HepG2 (cell line): ENCODE results near the gene HSP90AB1. TPM values are rescaled to one million over a fixed set of nuclear protein-coding genes. Genes with fewer than 3 reads are reported as not detected.

ENCODE experiments used
- ATAC-seq: fragments of 200-7000 bp; cut with Tn5 transposase; 3 replicates; pipeline ENCODE4 v1.9.1; 2020; ENCODE audit warnings: mild to moderate bottlenecking, moderate library complexity
- BruUV-seq: library from RNA; stranded (reverse); fragments of 400-500 nt; replicated peaks from 2 replicates; lab custom pipeline; 2021; lab: Mats Ljungman, UMichigan
- CTCF ChIA-PET: fragments of 300-600 bp; formaldehyde crosslinking; extraction: SDS; loops from one replicate; lab custom pipeline; 2021; ENCODE audit warnings: low total read pairs, inconsistent platforms, low intra/inter-chr PET ratio; lab: Yijun Ruan, JAX
- POLR2A ChIA-PET: fragments of 350-600 bp; sonication (Branson Sonifier 250); formaldehyde crosslinking; loops from one replicate; lab custom pipeline; 2020; ENCODE audit warnings: antibody characterized with exemption, inconsistent platforms; lab: Yijun Ruan, JAX
- DNase-seq: peaks from one replicate; pipeline ENCODE4 v3.0.0-alpha.2; 2015; ENCODE audit warnings: low spot score
- FAIRE-seq: peaks from 3 replicates; lab custom pipeline; 2011; peaks lifted over from hg19 to GRCh38; lab: Jason Lieb, UNC
- H2AFZ ChIP-seq: one replicate; pipeline ENCODE4 v1.6.1; 2011; ENCODE audit warnings: low read length, inconsistent platforms
- H3K27ac ChIP-seq: fragments of 300-600 bp; 3 replicates; pipeline ENCODE4 v1.8.0; 2011; ENCODE audit warnings: mixed run types, mild to moderate bottlenecking, mixed read lengths, low read length, inconsistent platforms; ENCODE audit not compliant: insufficient read depth; ENCODE audit errors: extremely low read length
- H3K27me3 ChIP-seq, 2 experiments: fragments of 200-600 bp in 1 of 2; 2 replicates in 1 of 2; 3 replicates in 1 of 2; pipeline versions ENCODE4 v1.6.0 to v1.8.0; 2011; ENCODE audit warnings: low read length in 2 of 2, mild to moderate bottlenecking in 2 of 2, moderate library complexity in 2 of 2, inconsistent platforms in 1 of 2; ENCODE audit not compliant: insufficient read depth in 2 of 2, control insufficient read depth in 1 of 2
- H3K36me3 ChIP-seq, 2 experiments: fragments of 200-600 bp in 1 of 2; replicated peaks in 1 of 2; 2 replicates in 1 of 2; 3 replicates in 1 of 2; pipeline versions ENCODE4 v1.5.1 to v1.8.0; 2011; ENCODE audit warnings: low read length in 2 of 2, inconsistent platforms in 1 of 2; ENCODE audit not compliant: insufficient read depth in 2 of 2, control insufficient read depth in 1 of 2
- H3K4me1 ChIP-seq: 2 replicates; pipeline ENCODE4 v1.5.1; 2012; ENCODE audit warnings: low read length, inconsistent platforms; ENCODE audit not compliant: insufficient read depth
- H3K4me2 ChIP-seq: 2 replicates; pipeline ENCODE4 v1.6.0; 2011; ENCODE audit warnings: low read depth, low read length, inconsistent platforms
- H3K4me3 ChIP-seq, 3 experiments: fragments of 200-600 bp in 1 of 3; sonication (generic), shearing (Covaris generic) in 1 of 3; replicated peaks in 1 of 3; 2 replicates each; pipeline ENCODE4 v1.5.1; 2011 to 2016; ENCODE audit warnings: low read length in 3 of 3, inconsistent platforms in 2 of 3, low read depth in 2 of 3, mild to moderate bottlenecking in 2 of 3, control low read depth in 1 of 3, mixed read lengths in 1 of 3; ENCODE audit not compliant: insufficient read depth in 1 of 3
- H3K79me2 ChIP-seq: one replicate; pipeline ENCODE4 v1.6.1; 2011; ENCODE audit warnings: low read length, inconsistent platforms; ENCODE audit not compliant: insufficient read depth
- H3K9ac ChIP-seq: 2 replicates; pipeline ENCODE4 v1.6.0; 2011; ENCODE audit warnings: mild to moderate bottlenecking, low read depth, low read length, inconsistent platforms; ENCODE audit not compliant: insufficient read depth
- H3K9me3 ChIP-seq: 2 replicates; pipeline ENCODE4 v1.5.1; 2012; ENCODE audit warnings: mild to moderate bottlenecking, low read length
- H4K20me1 ChIP-seq: 2 replicates; pipeline ENCODE4 v1.6.0; 2011; ENCODE audit warnings: inconsistent platforms, mild to moderate bottlenecking, low read length, moderate library complexity; ENCODE audit not compliant: insufficient read depth
- ATF7-NPFF ChIP-seq: sonication (generic); formaldehyde crosslinking; IDR thresholded peaks from 2 replicates; pipeline ENCODE4 v1.8.1; 2023; ENCODE audit warnings: mild to moderate bottlenecking, low read depth, missing genetic modification reagents, moderate library complexity
- BCLAF1 ChIP-seq: fragments of 450-650 bp; IDR thresholded peaks from 2 replicates; pipeline ENCODE4 v1.6.1; 2017; ENCODE audit warnings: mild to moderate bottlenecking
- CCAR2 ChIP-seq: fragments of 200-400 bp; formaldehyde crosslinking; optimal IDR thresholded peaks from 2 replicates; pipeline ENCODE3; 2018; ENCODE audit warnings: low read depth, mild to moderate bottlenecking, low read length, moderate library complexity
- ESRRA ChIP-seq: sonication (generic); formaldehyde crosslinking; IDR thresholded peaks from 2 replicates; pipeline ENCODE4 v1.5.1; 2020; ENCODE audit warnings: mild to moderate bottlenecking, low read depth, missing genetic modification reagents
- MEIS2 ChIP-seq: sonication (generic); formaldehyde crosslinking; IDR thresholded peaks from 2 replicates; pipeline ENCODE4 v1.9.0; 2021; ENCODE audit warnings: mild to moderate bottlenecking, missing genetic modification reagents
- MIER3 ChIP-seq: IDR thresholded peaks from 2 replicates; pipeline ENCODE4 v1.6.1; 2016; ENCODE audit warnings: missing compliant biosample characterization, borderline replicate concordance
- MXD1 ChIP-seq: sonication (generic); formaldehyde crosslinking; IDR thresholded peaks from 2 replicates; pipeline ENCODE4 v1.4.0; 2020; ENCODE audit warnings: mild to moderate bottlenecking, missing genetic modification reagents
- NFE2L2 ChIP-seq: fragments of 150-350 bp; IDR thresholded peaks from 2 replicates; pipeline ENCODE4 v1.6.1; 2014; ENCODE audit warnings: low read length
- ZFAT ChIP-seq: sonication (generic); formaldehyde crosslinking; conservative IDR thresholded peaks from 2 replicates; pipeline ENCODE4 v1.8.1; 2023; ENCODE audit warnings: missing genetic modification reagents, inconsistent platforms
- ZFP37 ChIP-seq: sonication (generic); formaldehyde crosslinking; IDR thresholded peaks from 2 replicates; pipeline ENCODE4 v1.4.0; 2020; ENCODE audit warnings: missing genetic modification reagents, borderline replicate concordance
- ZHX1 ChIP-seq: sonication (generic); formaldehyde crosslinking; IDR thresholded peaks from 2 replicates; pipeline ENCODE4 v1.8.1; 2022; ENCODE audit warnings: low read depth, mild to moderate bottlenecking, missing genetic modification reagents
- ZNF136 ChIP-seq: sonication (generic); formaldehyde crosslinking; IDR thresholded peaks from 2 replicates; pipeline ENCODE4 v1.8.1; 2022; ENCODE audit warnings: low read depth, mild to moderate bottlenecking, moderate library complexity, missing genetic modification reagents
- ZNF432 ChIP-seq: sonication (generic); formaldehyde crosslinking; IDR thresholded peaks from 2 replicates; pipeline ENCODE4 v1.5.0; 2020; ENCODE audit warnings: missing genetic modification reagents, mild to moderate bottlenecking, borderline replicate concordance
- WGBS: methylation state at CpG from one replicate; pipeline ENCODE4 v1.1.6; 2017; ENCODE audit warnings: low lambda C conversion rate; 5-methylcytosine and 5-hydroxymethylcytosine counted together
- in situ Hi-C: cut with HindIII; loops from 2 replicates; pipeline ENCODE4 v1.10.0; 2017; ENCODE audit warnings: low pct_unique_long_range_greater_than_20kb; ENCODE audit not compliant: extremely low pct_ligation_motif_present
- intact Hi-C: fragments of 100-400 bp; cut with micrococcal nuclease; formaldehyde crosslinking; loops from one replicate; pipeline ENCODE4 v1.10.0; 2022; ENCODE audit not compliant: unreplicated experiment
- polyA plus RNA-seq, 8 experiments: library from polyadenylated mRNA; depleted of rRNA in 3 of 8; stranded (reverse) in 7 of 8; unstranded in 1 of 8; fragments of >200 nt; fragmentation: Illumina TruSeq in 4 of 8; extraction: Trizol in 4 of 8; gene quantifications; 2 replicates each; pipeline versions ENCODE4 v1.2.1 to v1.2.3, GENCODE V29; 2011 to 2016; ENCODE audit warnings: low read depth in 4 of 8, missing spikeins in 1 of 8, mixed read lengths in 1 of 8; ENCODE audit not compliant: insufficient read depth in 1 of 8
- total RNA-seq, 5 experiments: library from RNA; depleted of rRNA; stranded (reverse); fragments of >200 nt; fragmentation: Illumina TruSeq; extraction: Trizol; gene quantifications; 2 replicates each; pipeline ENCODE4 v1.2.3, GENCODE V29; 2016; ENCODE audit warnings: low read depth in 1 of 5

HSP90AB1 gene
- total and polyA plus RNA-seq, 2 of the 13 experiments (the other 11 are each of a cell fraction or from before 2014, with no cell fraction given), result 1,325 to 1,472 TPM

GRCh38 chr6:44255871-44256774 lies 9.2 kb downstream of the HSP90AB1 start (continued):
- no peak for TF ChIP-seq MXD1 (CRISPR knock-in tag)
- TF ChIP-seq ZNF136 (CRISPR knock-in tag), result peak; percentile 84; the same call in 1 of the 2 replicates
- peak; percentile 2; the same call in 1 of the 2 replicates for TF ChIP-seq ZHX1 (CRISPR knock-in tag)
- no peak for TF ChIP-seq ZNF432 (CRISPR knock-in tag)

DNA sequence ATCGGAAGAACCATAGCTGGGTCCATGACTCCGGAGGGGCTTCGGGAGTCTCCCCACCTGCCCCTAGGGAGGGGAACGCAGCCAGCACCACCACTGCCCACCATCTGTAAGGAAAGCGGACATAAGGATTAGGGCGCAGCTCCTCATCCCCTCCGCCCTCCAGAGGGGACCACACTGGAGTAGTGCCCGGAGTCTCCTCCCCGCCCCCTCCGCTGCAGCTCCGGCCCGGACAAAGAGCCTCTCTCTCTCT lies 9.8 kb downstream of the HSP90AB1 start:
- no peak for ATAC-seq
- peak overlapping the region; percentile 96 for H3K4me2 ChIP-seq
- H3K79me2 ChIP-seq, result peaks cover 17% of the 10 kb centered on the region
- peaks cover 28 to 56% of the 10 kb centered on the region in 2 experiments for H3K36me3 ChIP-seq
- H4K20me1 ChIP-seq, result peaks cover 48% of the 10 kb centered on the region
- 1% methylated on average over 8 of the region's 12 CpGs for WGBS
- ChIA-PET CTCF (interaction anchor here (1.5 kb wide), 1 partner anchor 84 kb away, joined by 4 read pairs; no protein-coding TSS in a partner anchor), POLR2A (interaction anchor here (0.6 to 6.0 kb wide), 28 partner anchors 8 to 627 kb away, joined by 3 to 264 read pairs (median 5); partner anchors contain the start of genes AARS2, CDC5L, GTPBP2 and HSP90AB1)
- peaks cover 55% of the 10 kb centered on the region for H3K4me1 ChIP-seq
- in situ Hi-C loops (no loop called here), intact Hi-C loops (no loop called here)
- no peaks in the 10 kb centered on the region for H3K9me3 ChIP-seq
- H3K4me3 ChIP-seq, result peak overlapping the region; percentile 66 to 84 (median 71)
- peak overlapping the region; percentile 92 for H3K9ac ChIP-seq
- no peak overlapping the region for H2AFZ ChIP-seq
- H3K27ac ChIP-seq, result peak overlapping the region; percentile 93
- no peaks in the 10 kb centered on the region; a peak in 1 of 5 replicates for H3K27me3 ChIP-seq
- no peak for FAIRE-seq
- BruUV-seq, result no TSS peak
- no peak for DNase-seq
- TF ChIP-seq MIER3 (CRISPR knock-in tag), result no peak
- TF ChIP-seq BCLAF1, result no peak
- TF ChIP-seq ZFP37 (CRISPR knock-in tag), result 0 out of 2 replicates have a peak, but pooled peaks have one; percentile 81
- peak; percentile 83 for TF ChIP-seq CCAR2
- no peak for TF ChIP-seq ESRRA (CRISPR knock-in tag)
- peak; percentile 50; the same call in 1 of the 2 replicates for TF ChIP-seq MEIS2 (CRISPR knock-in tag)
- TF ChIP-seq ZFAT (CRISPR knock-in tag), result no peak
- TF ChIP-seq NFE2L2, result no peak
- TF ChIP-seq ATF7-NPFF (CRISPR knock-in tag), result no peak
